ENCODE results near the gene FAT1.

The FAT1 gene

DNA sequence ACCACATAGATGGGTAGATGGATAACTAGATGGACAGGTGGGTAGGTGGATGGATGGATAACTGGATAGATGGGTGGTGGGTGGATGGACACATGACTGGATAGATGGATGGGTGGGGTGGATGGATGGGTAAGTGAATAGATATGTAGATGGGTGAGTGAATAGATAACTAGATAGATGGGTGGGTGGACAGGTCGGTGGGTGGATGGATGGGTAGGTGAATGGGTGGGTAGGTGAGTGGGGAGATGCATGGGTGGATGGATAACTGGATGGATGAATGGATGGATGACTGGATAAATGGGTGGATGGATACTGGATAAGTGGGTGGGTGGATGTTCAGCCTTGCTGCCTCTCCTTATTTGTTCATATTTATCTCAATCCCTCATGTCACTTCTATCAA, 116.2 kb downstream of the FAT1 start:
- TF ChIP-seq ZNF384 (IDR thresholded peaks at IDR 0.05) (no peak), ARNT (IDR thresholded peaks at IDR 0.05) (no peak), ELF4 (IDR thresholded peaks at IDR 0.05) (no peak), SUZ12 (IDR thresholded peaks at IDR 0.05) (no peak)
- POLR2A ChIA-PET: no interaction called here
- CTCF ChIA-PET: no interaction called here
- no peak for DNase-seq (ENCODE audit: extremely low spot score)

DNA sequence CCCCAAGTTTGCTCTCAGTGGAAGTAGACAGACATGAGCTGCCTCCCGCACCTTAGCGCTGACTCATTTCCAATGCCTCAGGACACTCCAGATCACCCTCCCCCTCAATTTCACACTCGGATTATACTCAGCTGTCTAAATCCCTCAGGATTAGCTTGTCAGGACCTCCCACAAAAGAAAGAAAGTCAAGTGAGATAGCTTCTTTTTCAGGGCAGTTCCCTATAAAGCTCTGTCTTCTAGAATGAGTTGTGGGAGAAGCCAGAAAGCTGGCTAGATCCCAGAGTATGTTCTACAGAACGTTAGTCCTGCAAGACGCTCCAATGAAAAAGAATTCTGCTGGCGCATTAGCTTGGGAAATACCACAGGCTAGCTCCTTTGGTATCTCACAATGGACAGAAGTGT, 117.1 kb downstream of the FAT1 start:
- DNase-seq (ENCODE audit: extremely low spot score): no peak
- TF ChIP-seq L3MBTL2 (conservative IDR thresholded peaks at IDR 0.05) (no peak), ELF4 (IDR thresholded peaks at IDR 0.05) (no peak), LEF1 (IDR thresholded peaks at IDR 0.05; ENCODE audit: borderline replicate concordance) (no peak), FOXA1 (IDR thresholded peaks at IDR 0.05) (no peak), SP1 (IDR thresholded peaks at IDR 0.05) (no peak), FOXM1 (IDR thresholded peaks at IDR 0.05; ENCODE audit: borderline replicate concordance) (no peak), TARDBP (IDR thresholded peaks at IDR 0.05) (no peak), FOXK2 (IDR thresholded peaks at IDR 0.05) (no peak), BHLHE40 (IDR thresholded peaks at IDR 0.05; ENCODE audit: borderline replicate concordance) (no peak), ZNF384 (IDR thresholded peaks at IDR 0.05) (no peak), HDGF (IDR thresholded peaks at IDR 0.05; ENCODE audit: borderline replicate concordance) (no peak)
- TF ChIP-seq, protein P1, sequence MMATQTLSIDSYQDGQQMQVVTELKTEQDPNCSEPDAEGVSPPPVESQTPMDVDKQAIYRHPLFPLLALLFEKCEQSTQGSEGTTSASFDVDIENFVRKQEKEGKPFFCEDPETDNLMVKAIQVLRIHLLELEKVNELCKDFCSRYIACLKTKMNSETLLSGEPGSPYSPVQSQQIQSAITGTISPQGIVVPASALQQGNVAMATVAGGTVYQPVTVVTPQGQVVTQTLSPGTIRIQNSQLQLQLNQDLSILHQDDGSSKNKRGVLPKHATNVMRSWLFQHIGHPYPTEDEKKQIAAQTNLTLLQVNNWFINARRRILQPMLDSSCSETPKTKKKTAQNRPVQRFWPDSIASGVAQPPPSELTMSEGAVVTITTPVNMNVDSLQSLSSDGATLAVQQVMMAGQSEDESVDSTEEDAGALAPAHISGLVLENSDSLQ (IDR thresholded peaks at IDR 0.05): no peak
- CTCF ChIA-PET: no interaction called here
- POLR2A ChIA-PET: no interaction called here

DNA sequence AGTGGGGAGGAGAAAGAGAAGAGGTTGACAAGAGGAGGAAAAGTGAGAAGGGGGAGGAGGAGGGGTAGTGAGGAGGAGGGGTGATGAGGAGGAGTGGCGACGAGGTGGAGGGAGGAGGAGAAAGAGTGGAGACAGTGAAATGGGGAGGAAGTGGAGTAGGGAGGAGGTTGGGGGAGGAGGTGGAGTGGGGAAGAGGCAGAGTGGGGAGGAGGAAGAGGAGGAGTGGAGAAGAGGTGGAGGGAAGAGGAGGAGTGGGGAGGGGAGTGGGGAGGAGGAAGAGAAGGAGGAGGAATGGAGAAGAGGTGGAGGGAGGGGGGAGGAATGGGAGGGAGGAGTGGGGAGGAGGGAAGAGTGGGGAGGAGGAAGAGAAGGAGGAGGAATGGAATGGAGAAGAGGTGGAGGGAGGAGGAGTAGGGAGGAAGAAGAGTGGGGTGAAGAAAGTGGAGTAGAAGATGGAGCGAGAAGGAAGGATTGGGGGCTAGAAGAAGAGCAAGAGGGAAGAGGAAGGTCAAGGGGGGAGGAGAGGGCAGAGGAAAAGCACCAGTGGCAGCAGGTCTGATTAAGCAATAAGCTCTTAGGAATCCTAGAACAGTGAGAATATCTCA, 118.3 kb downstream of the FAT1 start:
- DNase-seq (ENCODE audit: extremely low spot score): no peak
- CTCF ChIA-PET: no interaction called here
- POLR2A ChIA-PET: no interaction called here
- TF ChIP-seq FOXM1 (IDR thresholded peaks at IDR 0.05; ENCODE audit: borderline replicate concordance) (no peak), TARDBP (IDR thresholded peaks at IDR 0.05) (no peak), LEF1 (IDR thresholded peaks at IDR 0.05; ENCODE audit: borderline replicate concordance) (no peak), NFRKB (IDR thresholded peaks at IDR 0.05) (no peak), L3MBTL2 (conservative IDR thresholded peaks at IDR 0.05) (no peak), SP1 (IDR thresholded peaks at IDR 0.05) (no peak), ELF4 (IDR thresholded peaks at IDR 0.05) (no peak), ARNT (IDR thresholded peaks at IDR 0.05) (no peak), SUZ12 (IDR thresholded peaks at IDR 0.05) (no peak), BHLHE40 (IDR thresholded peaks at IDR 0.05; ENCODE audit: borderline replicate concordance) (no peak), CTBP1 (IDR thresholded peaks at IDR 0.05; ENCODE audit: borderline replicate concordance) (no peak), FOXA1 (IDR thresholded peaks at IDR 0.05) (no peak), HDGF (IDR thresholded peaks at IDR 0.05; ENCODE audit: borderline replicate concordance) (no peak), FOXK2 (IDR thresholded peaks at IDR 0.05) (no peak)
- TF ChIP-seq, protein P1 (IDR thresholded peaks at IDR 0.05): no peak

DNA sequence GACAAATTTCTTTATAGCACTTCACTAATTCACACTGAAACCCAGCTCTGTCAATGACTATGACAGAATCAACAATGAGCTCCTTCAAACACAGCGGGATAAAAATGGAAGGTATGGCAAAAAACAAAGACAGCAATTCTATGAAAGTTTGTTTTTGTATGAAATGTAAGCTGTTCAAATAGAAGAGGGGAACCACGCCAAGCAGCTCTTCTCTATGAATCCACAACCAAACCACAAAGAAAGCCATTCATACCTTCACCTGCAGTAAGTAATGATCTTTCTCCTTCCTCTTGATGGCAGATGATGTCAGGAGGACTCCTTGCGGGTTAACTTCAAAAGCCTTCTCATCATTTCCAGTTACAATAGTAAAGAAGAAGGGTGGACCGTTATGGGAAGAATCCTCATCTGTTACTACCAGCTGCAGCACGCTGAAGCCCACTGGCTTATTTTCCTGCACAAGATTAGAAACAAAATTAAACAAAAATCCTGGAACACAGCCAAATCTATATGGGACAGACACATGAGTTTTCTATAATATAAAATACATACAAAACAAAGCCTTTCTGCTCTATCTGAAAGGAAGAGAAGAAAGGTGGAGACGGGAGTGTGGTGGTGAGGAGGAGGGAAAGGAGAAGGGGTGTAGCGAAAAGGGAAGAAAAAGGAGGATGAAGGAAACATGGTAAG, 119.4 kb downstream of the FAT1 start:
- ChIA-PET POLR2A (no interaction called here), CTCF (interaction anchor here (0.6 kb wide), 1 partner anchor 131 kb away, joined by 3 read pairs; no protein-coding TSS in a partner anchor)
- no peak for DNase-seq (ENCODE audit: extremely low spot score)
- TF ChIP-seq, protein P1 (IDR thresholded peaks at IDR 0.05): no peak
- TF ChIP-seq BHLHE40 (IDR thresholded peaks at IDR 0.05; ENCODE audit: borderline replicate concordance) (no peak), FOXK2 (IDR thresholded peaks at IDR 0.05) (no peak), ELF4 (IDR thresholded peaks at IDR 0.05) (no peak), FOXM1 (IDR thresholded peaks at IDR 0.05; ENCODE audit: borderline replicate concordance) (no peak), FOXA1 (IDR thresholded peaks at IDR 0.05) (no peak), ARNT (IDR thresholded peaks at IDR 0.05) (no peak), NFRKB (IDR thresholded peaks at IDR 0.05) (no peak), LEF1 (IDR thresholded peaks at IDR 0.05; ENCODE audit: borderline replicate concordance) (no peak), SP1 (IDR thresholded peaks at IDR 0.05) (no peak), TARDBP (IDR thresholded peaks at IDR 0.05) (no peak), ZNF384 (IDR thresholded peaks at IDR 0.05) (no peak), HDGF (IDR thresholded peaks at IDR 0.05; ENCODE audit: borderline replicate concordance) (no peak), SUZ12 (IDR thresholded peaks at IDR 0.05) (no peak)

DNA sequence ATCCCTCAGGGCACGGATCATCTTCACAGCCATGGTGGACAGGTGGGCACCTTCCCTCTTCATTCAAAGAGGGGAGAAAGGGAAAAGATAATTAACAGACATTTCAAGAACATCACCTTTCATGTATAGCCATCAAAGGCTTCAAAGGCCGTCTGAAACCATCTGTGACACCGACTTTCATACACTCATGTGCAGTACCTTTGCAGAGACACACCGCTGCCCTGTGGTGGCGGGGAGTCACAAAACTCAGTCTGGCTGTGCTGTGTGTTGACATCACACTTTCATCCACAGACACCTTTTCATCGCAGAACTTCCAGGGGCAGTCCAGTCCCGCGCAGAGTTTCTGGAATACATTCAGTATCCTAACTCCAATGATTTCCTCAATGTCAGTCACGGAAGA, 120.7 kb downstream of the FAT1 start:
- no peak for TF ChIP-seq FOXA1 (IDR thresholded peaks at IDR 0.05)
- no peak for TF ChIP-seq ELF4 (IDR thresholded peaks at IDR 0.05)
- TF ChIP-seq, protein P1 (IDR thresholded peaks at IDR 0.05): no peak
- TF ChIP-seq SP1 (IDR thresholded peaks at IDR 0.05): no peak
- no peak for TF ChIP-seq TARDBP (IDR thresholded peaks at IDR 0.05)
- no peak for TF ChIP-seq HDGF (IDR thresholded peaks at IDR 0.05; ENCODE audit: borderline replicate concordance)
- no peak for TF ChIP-seq FOXK2 (IDR thresholded peaks at IDR 0.05)
- no peak for TF ChIP-seq LEF1 (IDR thresholded peaks at IDR 0.05; ENCODE audit: borderline replicate concordance)
- TF ChIP-seq ZNF384 (IDR thresholded peaks at IDR 0.05): no peak
- TF ChIP-seq FOXM1 (IDR thresholded peaks at IDR 0.05; ENCODE audit: borderline replicate concordance): no peak
- TF ChIP-seq CTBP1 (IDR thresholded peaks at IDR 0.05; ENCODE audit: borderline replicate concordance): no peak
- no peak for TF ChIP-seq BHLHE40 (IDR thresholded peaks at IDR 0.05; ENCODE audit: borderline replicate concordance)
- no peak for TF ChIP-seq SUZ12 (IDR thresholded peaks at IDR 0.05)
- TF ChIP-seq ARNT (IDR thresholded peaks at IDR 0.05): no peak
- no peak for TF ChIP-seq NFRKB (IDR thresholded peaks at IDR 0.05)
- TF ChIP-seq L3MBTL2 (conservative IDR thresholded peaks at IDR 0.05): no peak
- ChIA-PET POLR2A (no interaction called here), CTCF (no interaction called here)
- no peak for DNase-seq (ENCODE audit: extremely low spot score)
